PC-9 (cell line): ENCODE results near the gene SEMA4B. TPM values are rescaled to one million over a fixed set of nuclear protein-coding genes. Genes with fewer than 3 reads are reported as not detected.

Source experiments
- BruUV-seq: library from RNA; stranded (reverse); fragments of 400-500 nt; replicated peaks from 2 replicates; lab custom pipeline; 2021; lab: Mats Ljungman, UMichigan
- CTCF ChIA-PET: fragments of 300-600 bp; sonication (Branson Sonifier 250); formaldehyde crosslinking; loops from one replicate; lab custom pipeline; 2022; ENCODE audit warnings: antibody characterized with exemption; lab: Charles Lee
- POLR2A ChIA-PET: fragments of 300-600 bp; sonication (Branson Sonifier 250); formaldehyde crosslinking; loops from one replicate; lab custom pipeline; 2022; ENCODE audit warnings: antibody characterized with exemption; ENCODE audit not compliant: unreplicated experiment; lab: Charles Lee
- DNase-seq, 2 experiments: peaks; one replicate each; pipeline versions ENCODE4 v3.0.0 to v3.0.0-alpha.2; 2015 to 2022; ENCODE audit warnings: mixed read lengths in 1 of 2
- H2AFZ ChIP-seq: fragments of 200-600 bp; sonication (generic); 2 replicates; pipeline ENCODE4 v1.8.1; 2017; ENCODE audit warnings: antibody characterized with exemption
- H3F3A ChIP-seq: fragments of 200-600 bp; sonication (generic); 2 replicates; pipeline ENCODE4 v1.8.1; 2017; ENCODE audit warnings: antibody characterized with exemption, mild to moderate bottlenecking, low read depth; ENCODE audit not compliant: insufficient read depth
- H3K27ac ChIP-seq: fragments of 200-600 bp; sonication (generic); 2 replicates; pipeline ENCODE4 v1.6.1; 2016; ENCODE audit warnings: mixed run types
- H3K27me3 ChIP-seq: fragments of 200-600 bp; sonication (generic); 2 replicates; pipeline ENCODE4 v1.6.1; 2016; ENCODE audit warnings: low read depth, mixed run types; ENCODE audit not compliant: insufficient read depth
- H3K36me3 ChIP-seq: fragments of 200-600 bp; sonication (generic); 2 replicates; pipeline ENCODE4 v1.6.1; 2016; ENCODE audit warnings: low read depth, mixed run types
- H3K4me1 ChIP-seq: fragments of 200-600 bp; sonication (generic); replicated peaks from 2 replicates; pipeline ENCODE4 v1.6.1; 2016; ENCODE audit warnings: mixed run types; ENCODE audit not compliant: insufficient read depth
- H3K4me2 ChIP-seq: fragments of 200-600 bp; sonication (generic); 2 replicates; pipeline ENCODE4 v1.6.1; 2017; ENCODE audit warnings: mixed run types
- H3K4me3 ChIP-seq: fragments of 200-600 bp; sonication (generic); 2 replicates; pipeline ENCODE4 v1.6.1; 2016; ENCODE audit warnings: mixed run types
- H3K79me2 ChIP-seq: fragments of 200-600 bp; sonication (generic); 2 replicates; pipeline ENCODE4 v1.6.1; 2017; ENCODE audit warnings: low read depth, mixed run types
- H3K9me2 ChIP-seq: fragments of 200-600 bp; sonication (generic); 2 replicates; pipeline ENCODE4 v1.8.1; 2017; ENCODE audit warnings: mild to moderate bottlenecking; ENCODE audit not compliant: insufficient read depth
- H3K9me3 ChIP-seq: fragments of 200-600 bp; sonication (generic); 2 replicates; pipeline ENCODE4 v1.8.1; 2016; ENCODE audit warnings: low read depth; ENCODE audit not compliant: insufficient read depth
- H4K20me1 ChIP-seq: fragments of 200-600 bp; sonication (generic); 2 replicates; pipeline ENCODE4 v1.8.1; 2017; ENCODE audit not compliant: insufficient read depth
- EZH2 ChIP-seq: fragments of 200-600 bp; sonication (generic); IDR thresholded peaks from 2 replicates; pipeline ENCODE4 v1.8.0; 2017; ENCODE audit warnings: antibody characterized with exemption, low read depth
- intact Hi-C: fragments of 100-400 bp; cut with micrococcal nuclease; formaldehyde crosslinking; loops from one replicate; pipeline ENCODE4 v1.10.0; 2022; ENCODE audit not compliant: unreplicated experiment
- total RNA-seq: library from RNA; stranded (reverse); gene quantifications from 2 replicates; pipeline ENCODE4 v1.2.3, GENCODE V29; 2021
- TF ChIP-seq, protein P1 (sequence below): fragments of 200-600 bp; sonication (generic); conservative IDR thresholded peaks from 2 replicates; pipeline ENCODE4 v1.6.1; 2017; ENCODE audit warnings: mixed run types, antibody characterized with exemption, mild to moderate bottlenecking, moderate library complexity

Gene SEMA4B
- total RNA-seq, 1 experiment from 2014 or later = 70.7 TPM

DNA sequence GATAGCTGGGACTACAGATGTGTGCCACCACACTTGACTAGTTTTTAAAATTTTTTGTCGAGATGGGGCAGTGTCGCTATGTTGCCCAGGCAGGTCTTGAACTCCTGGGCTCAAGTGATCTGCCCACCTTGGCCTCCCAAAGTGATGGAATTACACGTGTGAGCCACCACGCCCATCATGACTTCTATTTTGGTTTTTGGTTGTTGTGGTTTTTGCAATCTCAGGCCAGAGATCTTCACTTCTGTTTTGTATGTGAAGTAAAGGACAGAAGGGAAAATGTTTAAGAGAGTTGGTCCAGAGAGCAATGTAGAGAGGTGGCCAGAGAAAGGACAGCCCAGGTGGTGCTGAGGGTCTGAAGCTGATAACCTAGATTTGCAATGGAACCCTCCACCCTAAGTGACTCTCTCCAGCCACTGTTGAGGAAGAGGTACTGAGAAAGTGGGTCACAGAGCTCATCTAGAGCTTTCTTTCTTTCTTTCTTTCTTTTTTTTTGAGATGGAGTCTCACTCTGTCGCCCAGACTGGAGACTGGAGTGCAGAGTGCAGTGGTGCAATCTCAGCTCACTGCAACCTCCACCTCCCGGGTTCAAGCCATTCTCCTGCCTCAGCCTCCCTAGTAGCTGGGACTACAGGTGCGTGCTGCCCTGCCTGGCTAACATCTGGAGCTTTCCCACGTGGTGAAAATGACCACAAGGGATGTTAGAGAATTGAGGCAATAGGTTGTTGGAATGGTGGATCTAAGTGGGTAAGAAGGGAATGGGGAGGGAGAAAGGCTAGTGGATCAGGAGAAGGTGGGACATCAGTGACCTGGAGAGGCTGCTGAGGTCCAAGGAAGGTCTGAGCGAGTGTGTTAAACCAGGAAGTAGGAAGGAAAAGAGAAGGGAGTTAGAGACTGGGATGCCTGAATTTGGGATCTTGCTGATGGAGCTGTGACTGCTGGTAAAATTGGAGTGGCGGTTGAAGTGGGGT, 22.4 kb upstream of the SEMA4B start:
- Histone ChIP-seq H2AFZ (no peak overlapping the region), H3K9me2 (no peaks in the 10 kb centered on the region), H3K4me2 (no peak overlapping the region), H3K4me1 (peaks cover 10% of the 10 kb centered on the region), H3K4me3 (no peak overlapping the region), H3K9me3 (no peaks in the 10 kb centered on the region), H3K27ac (no peak overlapping the region), H3F3A (peaks cover 11% of the 10 kb centered on the region), H3K79me2 (no peaks in the 10 kb centered on the region), H3K27me3 (no peaks in the 10 kb centered on the region), H3K36me3 (no peaks in the 10 kb centered on the region), H4K20me1 (no peaks in the 10 kb centered on the region)
- TF ChIP-seq EZH2 = no peak
- TF ChIP-seq, protein P1, sequence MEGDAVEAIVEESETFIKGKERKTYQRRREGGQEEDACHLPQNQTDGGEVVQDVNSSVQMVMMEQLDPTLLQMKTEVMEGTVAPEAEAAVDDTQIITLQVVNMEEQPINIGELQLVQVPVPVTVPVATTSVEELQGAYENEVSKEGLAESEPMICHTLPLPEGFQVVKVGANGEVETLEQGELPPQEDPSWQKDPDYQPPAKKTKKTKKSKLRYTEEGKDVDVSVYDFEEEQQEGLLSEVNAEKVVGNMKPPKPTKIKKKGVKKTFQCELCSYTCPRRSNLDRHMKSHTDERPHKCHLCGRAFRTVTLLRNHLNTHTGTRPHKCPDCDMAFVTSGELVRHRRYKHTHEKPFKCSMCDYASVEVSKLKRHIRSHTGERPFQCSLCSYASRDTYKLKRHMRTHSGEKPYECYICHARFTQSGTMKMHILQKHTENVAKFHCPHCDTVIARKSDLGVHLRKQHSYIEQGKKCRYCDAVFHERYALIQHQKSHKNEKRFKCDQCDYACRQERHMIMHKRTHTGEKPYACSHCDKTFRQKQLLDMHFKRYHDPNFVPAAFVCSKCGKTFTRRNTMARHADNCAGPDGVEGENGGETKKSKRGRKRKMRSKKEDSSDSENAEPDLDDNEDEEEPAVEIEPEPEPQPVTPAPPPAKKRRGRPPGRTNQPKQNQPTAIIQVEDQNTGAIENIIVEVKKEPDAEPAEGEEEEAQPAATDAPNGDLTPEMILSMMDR = no peak
- ChIA-PET CTCF (no interaction called here), POLR2A (no interaction called here)
- BruUV-seq = no TSS peak
- intact Hi-C loops = no loop called here
- DNase-seq = no peak

DNA sequence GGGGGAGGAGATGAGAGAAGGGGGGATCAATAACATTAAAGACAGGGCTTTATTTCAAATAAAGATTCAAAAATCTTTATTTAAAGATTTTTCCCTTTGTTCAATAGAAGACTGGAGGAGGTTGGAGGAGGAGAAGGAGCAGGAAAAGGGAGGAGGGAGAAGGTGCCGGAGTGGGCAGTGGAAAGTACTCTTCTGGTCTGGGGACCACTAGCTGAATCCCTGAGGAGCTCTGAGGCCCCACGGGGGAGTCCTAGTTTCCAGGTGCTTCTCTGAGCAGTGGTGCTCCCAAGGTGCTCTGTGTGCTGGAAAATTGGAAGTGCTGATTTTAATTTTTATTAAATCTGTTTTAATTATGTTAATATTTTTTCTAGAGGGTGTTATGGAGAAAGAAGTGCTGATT, 19.4 kb upstream of the SEMA4B start:
- ChIA-PET POLR2A (interaction anchor here (0.5 kb wide), 1 partner anchor 206 kb away, joined by 27 read pairs; the partner anchor contains the start of gene IQGAP1), CTCF (interaction anchor here (0.6 kb wide), 1 partner anchor 85 kb away, joined by 6 read pairs; no protein-coding TSS in a partner anchor)
- Histone ChIP-seq H3K4me2 (no peak overlapping the region), H3F3A (peaks cover 27% of the 10 kb centered on the region), H2AFZ (no peak overlapping the region), H3K9me2 (no peaks in the 10 kb centered on the region), H3K36me3 (no peaks in the 10 kb centered on the region), H3K4me3 (no peak overlapping the region), H3K27ac (no peak overlapping the region), H4K20me1 (no peaks in the 10 kb centered on the region), H3K79me2 (peaks cover 14% of the 10 kb centered on the region), H3K9me3 (no peaks in the 10 kb centered on the region), H3K27me3 (no peaks in the 10 kb centered on the region), H3K4me1 (peaks cover 29% of the 10 kb centered on the region)
- no TSS peak for BruUV-seq
- DNase-seq = no peak
- no peak for TF ChIP-seq EZH2
- TF ChIP-seq, protein P1 = no peak
- intact Hi-C loops = no loop called here

DNA sequence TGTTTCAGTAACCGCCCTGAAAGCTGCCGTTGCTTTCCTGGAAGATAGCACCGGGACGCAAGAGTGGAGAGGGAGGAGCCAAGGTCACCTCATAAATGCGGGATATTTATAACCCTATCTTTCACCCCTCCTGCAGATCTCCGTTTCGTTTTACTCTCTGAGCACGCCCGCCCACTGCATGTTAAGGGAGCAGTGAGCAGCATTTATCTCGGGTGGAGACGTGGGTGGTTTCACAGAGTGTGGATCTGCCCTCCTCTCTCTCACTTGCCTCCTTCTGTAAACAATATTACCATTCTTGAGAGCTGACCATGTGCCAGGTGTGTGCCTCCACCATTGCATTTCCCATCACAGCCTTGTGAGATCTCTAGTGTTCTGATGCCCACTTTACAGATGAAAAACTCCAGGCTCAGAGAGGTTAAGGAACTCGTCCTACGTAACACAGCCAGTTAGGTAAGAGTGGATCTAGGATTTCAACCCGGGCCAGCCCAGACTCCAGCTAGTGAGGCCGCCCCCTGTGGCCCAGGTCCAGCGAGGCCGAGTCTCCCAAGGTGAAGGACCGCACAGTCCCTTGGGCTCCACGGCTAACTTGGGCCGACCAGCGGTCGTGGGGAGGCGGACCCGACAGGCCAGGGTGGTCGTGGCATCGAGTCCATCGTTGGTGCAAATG, 16.9 kb upstream of the SEMA4B start:
- TF ChIP-seq, protein P1 = peak; percentile 28; the same call in 1 of the 2 replicates
- TF ChIP-seq EZH2 = no peak
- peak overlapping the region; percentile 82 for H3K4me2 ChIP-seq
- no peaks in the 10 kb centered on the region for H3K36me3 ChIP-seq
- no peaks in the 10 kb centered on the region; the same call in 1 of the 2 replicates for H4K20me1 ChIP-seq
- peak overlapping the region; percentile 61 for H2AFZ ChIP-seq
- H3F3A ChIP-seq = peaks cover 27% of the 10 kb centered on the region
- peak; percentile 79 to 90 for DNase-seq
- no peaks in the 10 kb centered on the region for H3K9me3 ChIP-seq
- H3K27ac ChIP-seq = peak overlapping the region; percentile 85
- no peaks in the 10 kb centered on the region for H3K9me2 ChIP-seq
- TSS peak; percentile 70 for BruUV-seq
- ChIA-PET CTCF (interaction anchor here (0.6 kb wide), 2 partner anchors 158 to 751 kb away, joined by 6 to 10 read pairs; no protein-coding TSS in a partner anchor), POLR2A (interaction anchor here (0.6 to 1.1 kb wide), 2 partner anchors 11 to 18 kb away, joined by 3 read pairs; no protein-coding TSS in a partner anchor)
- H3K79me2 ChIP-seq = peaks cover 21% of the 10 kb centered on the region
- H3K27me3 ChIP-seq = no peaks in the 10 kb centered on the region
- peak overlapping the region; percentile 71 for H3K4me3 ChIP-seq
- intact Hi-C loops = loop anchor here (1.0 kb wide), 3 partner anchors 19 to 27 kb away; no protein-coding TSS in a partner anchor
- H3K4me1 ChIP-seq = peaks cover 34% of the 10 kb centered on the region
